Hepatic stellate cell (primary cell): ENCODE data around the gene HMGXB3.

Source experiments
- DNase-seq: peaks from one replicate; pipeline ENCODE4 v3.0.0; 2011; ENCODE audit warnings: low spot score

HMGXB3 gene

GRCh38 chr5:150052956-150053712 is 52.6 kb downstream of the HMGXB3 start:
- DNase-seq = peak; percentile 86

GRCh38 chr5:150053713-150054392 is 53.3 kb downstream of the HMGXB3 start:
- no peak for DNase-seq

- no peak for DNase-seq
These were observed 54.0 kb downstream of the HMGXB3 start for GRCh38 chr5:150054569-150054968.

- no peak for DNase-seq
These were observed 55.0 kb downstream of the HMGXB3 start for GRCh38 chr5:150055326-150056074.

- no peak for DNase-seq
These were observed 55.5 kb downstream of the HMGXB3 start for GRCh38 chr5:150056075-150056443.

GRCh38 chr5:150057052-150057451 is 56.5 kb downstream of the HMGXB3 start:
- DNase-seq = no peak

GRCh38 chr5:150057511-150057910 is 57.0 kb downstream of the HMGXB3 start:
- no peak for DNase-seq

GRCh38 chr5:150057996-150058395 is 57.5 kb downstream of the HMGXB3 start:
- no peak for DNase-seq

GRCh38 chr5:150058480-150059126 is 58.1 kb downstream of the HMGXB3 start:
- DNase-seq = peak; percentile 88

- no peak for DNase-seq
These were observed 59.1 kb downstream of the HMGXB3 start for GRCh38 chr5:150059623-150060022.

- no peak for DNase-seq
These were observed 59.9 kb downstream of the HMGXB3 start for GRCh38 chr5:150060471-150060870.

GRCh38 chr5:150061538-150061995 is 61.0 kb downstream of the HMGXB3 start:
- DNase-seq = no peak

- no peak for DNase-seq
These were observed 61.8 kb downstream of the HMGXB3 start for GRCh38 chr5:150062216-150062922.

- no peak for DNase-seq
These were observed 63.1 kb downstream of the HMGXB3 start for GRCh38 chr5:150063638-150064037.

- no peak for DNase-seq
These were observed 64.2 kb downstream of the HMGXB3 start for GRCh38 chr5:150064681-150065220.

- peak; percentile 75 for DNase-seq
These were observed 64.8 kb downstream of the HMGXB3 start for GRCh38 chr5:150065346-150065745.

GRCh38 chr5:150065886-150066285 is 65.3 kb downstream of the HMGXB3 start:
- peak; percentile 86 for DNase-seq

GRCh38 chr5:150066436-150066835 is 65.9 kb downstream of the HMGXB3 start:
- no peak for DNase-seq

- DNase-seq = peak; percentile 81
These were observed 66.4 kb downstream of the HMGXB3 start for GRCh38 chr5:150066901-150067396.

- no peak for DNase-seq
These were observed 66.9 kb downstream of the HMGXB3 start for GRCh38 chr5:150067405-150067960.

GRCh38 chr5:150068071-150068470 is 67.5 kb downstream of the HMGXB3 start:
- no peak for DNase-seq
